Ammon's horn (tissue), 1 donor: ENCODE data around the gene PLA2G4D.

Experiments
- DNase-seq: peaks from one replicate; pipeline ENCODE4 v3.0.0-alpha.2; 2016; ENCODE audit warnings: low spot score

The PLA2G4D gene

DNA sequence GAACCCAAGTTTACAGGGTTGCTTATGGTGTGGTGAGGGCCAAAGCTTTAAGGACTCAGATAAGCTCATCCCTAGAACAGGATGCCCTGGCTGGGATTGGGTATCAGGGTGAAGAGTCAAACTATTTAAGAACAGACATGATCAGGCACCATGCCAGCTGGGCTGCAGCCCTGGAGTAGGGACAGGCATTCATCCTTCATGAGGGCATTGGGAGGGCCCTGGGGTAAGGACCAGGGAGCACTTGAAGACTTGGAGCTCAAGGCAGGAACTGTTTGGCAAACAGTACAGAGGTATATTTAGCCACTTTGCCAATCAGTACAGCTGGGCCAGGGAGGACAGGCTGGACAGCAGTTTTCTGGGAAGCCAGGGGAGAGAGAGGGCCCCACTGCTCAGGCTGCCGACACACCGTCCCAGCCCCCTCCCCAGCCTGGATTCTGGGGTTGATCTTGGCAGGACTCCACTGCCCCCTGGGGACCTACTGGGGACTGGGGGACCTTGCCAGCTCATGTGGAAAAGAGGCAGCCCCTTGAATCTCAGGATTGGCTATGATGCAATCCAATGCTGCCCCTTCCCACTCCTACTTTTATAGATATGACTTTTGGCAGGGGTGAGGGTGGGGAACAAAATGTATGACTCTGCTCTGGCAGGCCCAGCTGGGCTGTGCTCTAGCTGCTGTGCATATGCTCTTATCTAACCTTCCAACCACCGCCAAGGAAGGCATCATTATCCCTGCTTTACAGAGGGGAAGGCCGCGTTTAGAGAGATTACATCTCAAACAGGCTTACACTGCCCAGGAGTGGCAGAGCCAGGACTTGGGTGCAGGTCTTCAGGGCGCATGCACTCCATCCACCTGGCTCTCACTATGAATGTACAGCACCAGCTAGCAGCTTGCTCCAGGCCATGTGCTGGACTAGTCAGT is 75.8 kb downstream of the PLA2G4D start:
- no peak for DNase-seq
